GM18520 (cell line): ENCODE data around the gene NLRP3.

ENCODE experiments used
- ATAC-seq: cut with Tn5 transposase; IDR thresholded peaks from one replicate; pipeline ENCODE4 v1.9.1; 2021; ENCODE audit not compliant: unreplicated experiment

Gene NLRP3

GRCh38 chr1:247435759-247436147 lies 19.8 kb downstream of the NLRP3 start:
- ATAC-seq = no peak

DNA sequence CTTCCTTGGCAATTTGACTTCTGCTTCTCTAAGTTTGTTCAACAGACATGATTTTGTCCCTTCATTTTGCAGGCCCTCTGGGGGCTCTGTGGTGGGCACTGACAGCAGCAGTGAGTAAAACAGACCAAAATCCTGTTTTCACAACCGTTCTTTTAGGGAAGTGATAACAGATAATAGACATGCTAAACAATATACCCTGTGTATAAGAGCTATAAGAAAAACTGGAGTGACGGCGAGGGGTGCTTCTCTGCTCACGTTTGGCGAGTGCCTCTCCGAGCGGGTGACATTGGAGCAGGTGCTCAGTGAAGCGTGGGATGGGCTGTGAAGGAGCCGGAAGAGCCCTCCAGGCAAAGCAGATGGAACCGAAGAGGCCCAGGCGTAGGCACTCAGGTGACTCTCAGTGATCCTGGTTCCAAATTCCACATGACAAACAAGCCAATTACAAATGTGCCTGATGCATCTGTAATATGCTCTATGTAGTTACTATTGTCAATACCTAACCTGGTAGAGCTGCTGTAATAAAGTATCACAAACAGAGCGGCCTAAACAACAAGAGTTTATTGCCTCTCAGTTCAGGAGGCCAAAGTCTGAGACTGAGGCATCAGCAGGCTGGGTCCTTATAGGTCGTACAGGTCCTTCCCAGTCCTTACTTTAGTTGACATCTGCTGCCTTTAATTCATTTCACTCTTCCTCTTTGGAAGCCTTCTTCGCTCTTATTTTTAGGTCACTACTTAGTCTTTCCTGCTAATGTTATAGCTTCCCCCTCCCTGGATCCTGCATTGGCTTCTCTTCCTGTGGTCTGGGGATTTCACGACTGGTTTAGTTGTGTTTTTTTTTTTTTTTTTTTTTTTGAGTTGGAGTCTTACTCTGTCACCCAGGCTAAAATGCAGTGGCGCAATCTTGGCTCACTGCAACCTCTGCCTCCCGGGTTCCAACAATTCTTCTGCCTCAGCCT lies 21.9 kb downstream of the NLRP3 start:
- no peak for ATAC-seq

DNA sequence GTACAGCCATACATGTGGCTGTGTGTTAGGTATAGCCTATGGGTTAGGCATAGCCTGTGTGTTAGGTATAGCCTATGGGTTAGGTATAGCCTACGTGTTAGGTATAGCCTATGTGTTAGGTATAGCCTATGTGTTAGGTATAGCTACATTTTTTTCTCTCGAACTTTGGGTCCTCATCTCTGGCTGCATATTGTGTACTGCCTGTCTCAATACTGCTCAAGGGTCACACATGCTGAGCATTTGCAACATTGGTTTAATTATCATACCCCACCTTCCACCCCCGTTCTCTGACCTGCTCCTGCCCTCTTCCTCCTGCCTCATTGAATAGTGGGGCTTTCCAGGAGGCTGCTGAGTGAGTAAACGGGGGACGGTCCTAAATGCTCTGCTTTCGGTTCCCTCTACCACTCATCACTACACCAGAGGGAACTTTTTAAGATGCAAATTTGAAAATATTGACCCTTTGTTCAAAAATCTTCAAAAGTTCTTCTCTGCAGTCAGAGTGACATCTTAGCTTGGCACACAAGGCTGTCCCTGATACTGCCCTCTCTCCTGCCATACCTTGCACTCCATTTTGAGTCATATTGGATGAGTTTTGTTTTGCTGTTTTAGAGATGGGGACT lies 24.1 kb downstream of the NLRP3 start:
- peak; percentile 98 for ATAC-seq

DNA sequence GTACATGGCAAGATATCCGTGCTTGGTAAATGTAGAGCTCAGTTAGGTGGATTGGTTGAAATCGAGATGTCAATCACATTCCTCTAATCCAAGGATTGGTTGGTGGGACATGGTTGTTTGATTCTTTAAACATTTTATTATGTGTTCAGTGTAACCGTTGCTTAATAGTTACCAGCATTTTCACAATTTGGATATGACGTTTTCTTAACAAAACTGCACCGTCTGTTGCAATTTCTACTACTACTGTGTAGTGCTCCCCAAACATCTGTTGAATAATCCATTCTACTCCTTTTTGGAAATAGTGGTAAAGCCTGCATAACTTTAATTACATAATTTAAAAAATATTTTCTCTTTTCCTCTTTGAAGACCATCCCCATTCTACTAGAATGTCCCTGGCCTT lies 25.6 kb downstream of the NLRP3 start:
- no peak for ATAC-seq

DNA sequence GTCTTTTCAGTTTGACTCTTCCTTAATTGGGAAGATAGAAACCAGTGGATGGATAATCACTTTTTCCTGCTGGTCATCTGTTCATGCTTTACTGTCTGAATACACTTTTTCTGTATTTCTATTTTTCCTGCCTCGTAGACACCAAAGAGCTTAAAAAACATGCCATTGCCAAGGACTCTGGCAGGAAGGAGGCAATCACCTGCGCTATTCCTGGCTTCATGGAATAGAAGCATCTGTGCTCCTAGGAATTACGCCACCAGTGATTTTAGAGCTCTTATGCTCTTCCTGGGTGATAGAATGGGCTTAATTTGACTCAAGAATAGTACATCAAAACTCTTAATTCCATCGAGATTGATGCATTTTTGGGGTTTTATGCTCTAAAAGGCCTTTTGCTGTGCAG lies 26.2 kb downstream of the NLRP3 start:
- no peak for ATAC-seq

DNA sequence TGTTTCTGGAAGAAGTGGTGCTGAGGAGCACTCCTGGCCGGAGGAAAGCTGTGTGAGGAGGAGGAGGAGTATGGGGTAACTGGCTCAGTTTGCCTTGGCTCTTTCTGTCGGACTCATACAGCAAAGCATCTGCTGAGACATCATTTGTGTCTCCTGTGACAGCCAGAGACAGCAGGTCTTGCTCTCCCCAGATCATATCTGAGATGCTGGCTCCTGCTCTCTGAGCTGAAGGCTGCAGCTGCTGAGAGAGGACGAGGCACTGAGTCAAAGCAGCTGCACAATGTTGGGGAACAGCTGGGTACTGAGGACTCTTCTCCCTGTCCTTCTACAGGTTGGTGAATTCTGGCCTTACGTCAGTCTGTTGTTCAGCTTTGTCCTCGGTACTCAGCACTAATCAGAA lies 27.7 kb downstream of the NLRP3 start:
- ATAC-seq = no peak

DNA sequence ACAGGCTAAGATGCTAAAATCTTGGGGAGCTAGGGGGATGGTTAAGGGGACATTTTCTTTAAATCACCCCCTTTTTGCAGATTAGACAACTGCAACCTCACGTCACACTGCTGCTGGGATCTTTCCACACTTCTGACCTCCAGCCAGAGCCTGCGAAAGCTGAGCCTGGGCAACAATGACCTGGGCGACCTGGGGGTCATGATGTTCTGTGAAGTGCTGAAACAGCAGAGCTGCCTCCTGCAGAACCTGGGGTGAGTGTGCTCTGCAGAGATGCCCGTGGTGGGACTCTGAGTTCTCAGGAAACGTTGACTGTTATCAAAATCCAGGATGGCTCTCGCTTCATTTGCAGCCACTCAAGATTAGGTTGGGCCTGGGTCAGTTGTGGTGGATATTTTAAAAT lies 28.6 kb downstream of the NLRP3 start:
- ATAC-seq = no peak

DNA sequence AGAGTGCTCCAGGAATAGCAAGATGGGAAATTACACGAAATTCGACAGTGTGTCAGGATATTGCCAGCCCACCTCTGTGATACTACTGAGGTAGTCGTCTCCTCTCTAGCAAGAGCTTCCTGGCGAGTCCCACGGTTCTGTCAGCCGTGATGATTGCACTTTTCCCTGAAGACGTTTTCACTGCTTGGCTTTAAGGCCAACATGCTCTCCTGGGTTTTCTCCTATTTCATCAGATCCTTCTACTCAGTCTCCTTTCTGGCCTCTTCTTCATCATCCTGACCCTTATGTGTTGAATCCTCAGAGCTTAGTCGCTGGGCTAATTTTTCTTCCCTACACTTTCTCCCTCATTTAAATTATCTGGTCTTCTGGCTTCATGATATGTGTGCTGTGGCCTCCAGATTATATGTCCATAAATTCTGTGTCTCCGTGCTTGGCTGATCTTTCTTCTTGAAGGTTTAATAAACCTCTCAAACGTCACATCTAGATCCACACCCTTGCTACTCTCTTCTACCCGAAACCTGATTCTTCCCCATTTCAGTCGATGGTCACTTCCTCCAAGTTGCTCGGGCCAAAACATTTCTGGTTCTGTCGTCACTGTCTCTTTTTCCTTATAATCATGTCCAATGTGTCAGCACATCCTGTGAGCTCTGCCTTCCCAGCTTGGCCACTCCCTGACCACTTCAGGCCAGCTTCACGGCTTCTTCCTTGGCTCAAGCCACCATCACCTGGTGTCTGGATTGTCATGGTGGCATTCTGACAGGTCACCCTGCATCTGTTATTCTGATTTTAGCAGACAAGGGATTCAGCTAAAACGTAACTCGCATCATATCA lies 29.8 kb downstream of the NLRP3 start:
- ATAC-seq = no peak

GRCh38 chr1:247447162-247447909 lies 31.4 kb downstream of the NLRP3 start:
- no peak for ATAC-seq

GRCh38 chr1:247448107-247448791 lies 32.3 kb downstream of the NLRP3 start:
- no peak for ATAC-seq

GRCh38 chr1:247451388-247452010 lies 35.5 kb downstream of the NLRP3 start:
- no peak for ATAC-seq

GRCh38 chr1:247452447-247453039 lies 36.6 kb downstream of the NLRP3 start:
- ATAC-seq = no peak

GRCh38 chr1:247453245-247453644 lies 37.3 kb downstream of the NLRP3 start:
- ATAC-seq = no peak

DNA sequence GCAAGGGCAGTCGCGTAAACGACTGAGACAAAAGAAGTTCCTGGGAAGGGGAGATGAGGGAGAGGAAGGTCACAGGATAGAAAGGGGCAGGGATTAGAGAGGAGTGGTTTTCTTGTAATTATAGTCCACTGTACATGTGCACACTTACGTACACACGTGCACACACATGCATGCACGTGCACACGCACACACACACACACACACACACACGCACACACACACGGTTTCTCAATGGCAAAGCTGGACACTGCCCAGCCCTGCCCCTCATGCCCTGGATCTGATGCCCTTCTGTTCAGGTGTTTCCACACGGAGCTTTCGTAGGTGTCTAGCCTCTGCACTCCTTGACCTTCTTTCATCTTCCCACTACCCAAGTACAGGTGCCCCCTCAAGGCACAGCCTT lies 38.0 kb downstream of the NLRP3 start:
- ATAC-seq = no peak

DNA sequence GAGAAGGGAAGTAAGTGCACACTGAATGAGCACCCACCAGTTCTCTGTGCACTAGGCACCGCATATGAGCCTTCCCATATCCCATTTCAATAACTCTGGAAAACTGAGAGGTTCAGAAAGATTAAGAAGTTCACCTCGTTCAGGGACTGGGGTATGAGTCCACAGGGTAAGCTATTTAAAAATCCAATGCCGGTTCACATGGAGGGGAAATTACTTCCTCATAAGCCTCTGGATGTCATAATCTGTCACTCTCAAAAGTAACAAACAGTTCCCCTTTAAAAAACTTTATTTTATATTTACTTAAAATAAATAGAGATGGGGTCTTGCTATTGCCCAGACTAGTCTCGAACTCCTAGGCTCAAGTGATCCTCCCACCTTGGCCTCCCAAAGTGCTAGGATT lies 40.0 kb downstream of the NLRP3 start:
- ATAC-seq = no peak

DNA sequence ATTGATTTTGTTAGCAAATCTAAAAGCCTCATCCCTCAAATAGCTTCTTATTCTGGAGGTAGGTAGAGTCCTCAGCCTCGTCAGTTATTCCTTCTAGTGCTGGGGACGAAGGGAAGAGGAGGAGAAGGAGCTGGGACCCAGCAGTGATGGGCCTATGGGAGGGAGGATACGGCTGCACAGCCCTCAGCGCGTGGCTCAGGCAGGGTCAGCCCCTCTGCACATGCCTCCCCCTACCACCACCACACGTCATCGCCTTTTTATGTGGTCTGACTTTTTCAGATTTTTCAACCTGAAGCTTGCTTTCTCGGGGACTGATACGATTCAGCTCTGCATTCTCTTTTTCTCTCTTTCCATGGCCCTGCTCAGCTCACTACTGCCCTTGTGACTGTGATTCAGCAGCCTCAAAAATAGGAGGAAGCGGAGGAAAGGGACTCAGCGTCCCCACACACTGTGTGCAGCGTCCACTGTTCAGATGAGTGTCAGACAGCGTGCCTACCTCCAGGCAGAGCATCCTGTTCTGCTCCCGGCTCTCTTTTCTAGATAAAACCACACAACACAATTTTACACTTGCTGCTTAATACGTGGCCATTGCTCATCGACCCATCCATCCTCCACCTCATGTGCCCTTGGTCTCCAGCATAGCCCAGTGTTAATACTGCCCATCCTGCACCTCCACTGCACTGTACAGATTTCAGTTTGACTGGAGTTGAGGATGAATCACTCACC lies 41.1 kb downstream of the NLRP3 start:
- no peak for ATAC-seq

GRCh38 chr1:247459507-247459906 lies 43.5 kb downstream of the NLRP3 start:
- ATAC-seq = no peak

DNA sequence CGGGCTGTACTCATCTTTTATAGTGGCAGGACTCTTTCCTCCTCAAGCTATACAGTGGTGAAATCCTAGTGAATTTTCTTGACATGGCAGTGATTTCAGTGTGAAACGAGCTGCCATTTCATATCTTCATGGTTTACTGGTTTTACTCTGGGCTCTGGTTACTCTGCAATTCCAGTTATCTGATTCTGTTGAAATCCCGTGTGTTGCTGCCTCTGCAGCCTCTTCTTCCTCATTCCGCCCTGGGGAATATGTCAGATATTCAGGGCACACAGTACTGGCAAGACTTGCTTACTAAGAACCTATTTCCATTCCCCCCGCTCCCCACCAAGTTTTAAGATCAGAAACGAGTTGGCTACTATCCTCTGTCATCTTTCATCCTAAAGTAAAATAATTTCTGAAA lies 49.8 kb downstream of the NLRP3 start:
- no peak for ATAC-seq

GRCh38 chr1:247467129-247467528 lies 51.2 kb downstream of the NLRP3 start:
- no peak for ATAC-seq
